Progenitor cell of endocrine pancreas (in vitro differentiated cells): ENCODE results near the gene NT5C1B. TPM values are rescaled to one million over a fixed set of nuclear protein-coding genes. Genes with fewer than 3 reads are reported as not detected.

Experiments used
- DNase-seq: peaks from one replicate; pipeline ENCODE4 v3.0.0; 2021; ENCODE audit warnings: low spot score; ENCODE audit not compliant: unreplicated experiment
- H3K27ac Mint-ChIP-seq: 2 replicates; pipeline ENCODE4 v1.8.0; 2021; ENCODE audit warnings: mild to moderate bottlenecking, moderate library complexity, mixed read lengths
- H3K27me3 Mint-ChIP-seq: 2 replicates; pipeline ENCODE4 v1.8.0; 2021; ENCODE audit warnings: mixed read lengths
- H3K36me3 Mint-ChIP-seq: 2 replicates; pipeline ENCODE4 v1.8.0; 2022; ENCODE audit warnings: mixed read lengths; ENCODE audit not compliant: insufficient read depth
- H3K4me1 Mint-ChIP-seq: 2 replicates; pipeline ENCODE4 v1.8.0; 2021; ENCODE audit warnings: low read depth, mixed read lengths
- H3K4me3 Mint-ChIP-seq: 2 replicates; pipeline ENCODE4 v1.8.0; 2021; ENCODE audit warnings: low read depth, mild to moderate bottlenecking, moderate library complexity, mixed read lengths
- H3K9me3 Mint-ChIP-seq: 2 replicates; pipeline ENCODE4 v1.8.0; 2021; ENCODE audit warnings: low read depth, mixed read lengths
- total RNA-seq: library from RNA; stranded (reverse); gene quantifications from 2 replicates; pipeline ENCODE4 v1.2.1, GENCODE V29; 2021
- TF ChIP-seq, protein P1 (sequence below): fragments of 200-600 bp; sonication (generic); IDR thresholded peaks from one replicate; pipeline ENCODE4 v1.5.0; 2021; ENCODE audit warnings: antibody characterized with exemption, mild to moderate bottlenecking; ENCODE audit not compliant: unreplicated experiment

NT5C1B gene
- total RNA-seq, 1 donor from 2014 or later = not detected

DNA sequence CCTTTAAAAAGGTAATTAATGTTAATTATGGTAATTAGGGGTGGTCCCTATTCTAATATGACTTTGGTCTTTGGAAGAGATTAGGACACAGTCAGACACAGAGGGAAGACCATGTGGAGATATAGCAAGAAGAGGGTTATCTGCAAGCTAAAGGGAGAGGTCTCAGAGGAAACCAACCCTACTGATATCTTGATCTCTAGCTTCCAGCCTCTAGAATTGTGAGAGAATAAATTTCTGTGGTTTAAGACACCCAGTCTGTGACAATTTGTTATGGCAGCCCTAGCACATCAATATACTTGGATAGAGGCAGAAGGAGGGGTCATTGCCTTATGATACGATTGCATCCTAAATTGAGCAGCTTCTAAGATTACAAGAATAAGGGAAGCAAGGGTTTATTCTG is 21.3 kb upstream of the NT5C1B start:
- H3K27ac Mint-ChIP-seq = no peak overlapping the region
- H3K4me3 Mint-ChIP-seq = no peak overlapping the region
- DNase-seq = no peak
- H3K9me3 Mint-ChIP-seq = no peaks in the 10 kb centered on the region
- H3K4me1 Mint-ChIP-seq = peaks cover 10% of the 10 kb centered on the region
- H3K36me3 Mint-ChIP-seq = peaks cover 2% of the 10 kb centered on the region
- TF ChIP-seq, protein P1, sequence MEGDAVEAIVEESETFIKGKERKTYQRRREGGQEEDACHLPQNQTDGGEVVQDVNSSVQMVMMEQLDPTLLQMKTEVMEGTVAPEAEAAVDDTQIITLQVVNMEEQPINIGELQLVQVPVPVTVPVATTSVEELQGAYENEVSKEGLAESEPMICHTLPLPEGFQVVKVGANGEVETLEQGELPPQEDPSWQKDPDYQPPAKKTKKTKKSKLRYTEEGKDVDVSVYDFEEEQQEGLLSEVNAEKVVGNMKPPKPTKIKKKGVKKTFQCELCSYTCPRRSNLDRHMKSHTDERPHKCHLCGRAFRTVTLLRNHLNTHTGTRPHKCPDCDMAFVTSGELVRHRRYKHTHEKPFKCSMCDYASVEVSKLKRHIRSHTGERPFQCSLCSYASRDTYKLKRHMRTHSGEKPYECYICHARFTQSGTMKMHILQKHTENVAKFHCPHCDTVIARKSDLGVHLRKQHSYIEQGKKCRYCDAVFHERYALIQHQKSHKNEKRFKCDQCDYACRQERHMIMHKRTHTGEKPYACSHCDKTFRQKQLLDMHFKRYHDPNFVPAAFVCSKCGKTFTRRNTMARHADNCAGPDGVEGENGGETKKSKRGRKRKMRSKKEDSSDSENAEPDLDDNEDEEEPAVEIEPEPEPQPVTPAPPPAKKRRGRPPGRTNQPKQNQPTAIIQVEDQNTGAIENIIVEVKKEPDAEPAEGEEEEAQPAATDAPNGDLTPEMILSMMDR = no peak
- no peaks in the 10 kb centered on the region for H3K27me3 Mint-ChIP-seq

DNA sequence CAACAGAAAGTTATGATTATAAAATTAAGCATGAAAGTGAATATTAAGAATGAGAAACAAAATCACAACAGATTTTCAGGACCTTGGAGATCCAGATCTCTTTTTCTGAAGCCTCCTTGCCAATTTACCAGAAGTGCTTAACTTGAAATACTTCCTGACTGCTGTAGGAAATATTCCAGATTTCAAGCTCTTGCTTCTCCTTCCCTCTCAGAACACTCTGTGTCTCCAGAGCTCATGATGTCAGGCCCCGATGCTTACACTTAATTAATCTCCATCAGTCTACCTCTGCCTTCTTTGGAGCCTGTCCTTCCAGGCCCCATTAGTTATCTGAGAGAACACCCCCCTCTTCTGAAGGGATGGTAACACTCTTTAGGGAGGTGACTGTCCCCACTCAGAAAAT is 20.7 kb upstream of the NT5C1B start:
- no peaks in the 10 kb centered on the region for H3K27me3 Mint-ChIP-seq
- H3K36me3 Mint-ChIP-seq = no peaks in the 10 kb centered on the region
- no peak overlapping the region for H3K4me3 Mint-ChIP-seq
- H3K4me1 Mint-ChIP-seq = peaks cover 10% of the 10 kb centered on the region
- no peaks in the 10 kb centered on the region for H3K9me3 Mint-ChIP-seq
- TF ChIP-seq, protein P1 = no peak
- DNase-seq = no peak
- no peak overlapping the region for H3K27ac Mint-ChIP-seq

DNA sequence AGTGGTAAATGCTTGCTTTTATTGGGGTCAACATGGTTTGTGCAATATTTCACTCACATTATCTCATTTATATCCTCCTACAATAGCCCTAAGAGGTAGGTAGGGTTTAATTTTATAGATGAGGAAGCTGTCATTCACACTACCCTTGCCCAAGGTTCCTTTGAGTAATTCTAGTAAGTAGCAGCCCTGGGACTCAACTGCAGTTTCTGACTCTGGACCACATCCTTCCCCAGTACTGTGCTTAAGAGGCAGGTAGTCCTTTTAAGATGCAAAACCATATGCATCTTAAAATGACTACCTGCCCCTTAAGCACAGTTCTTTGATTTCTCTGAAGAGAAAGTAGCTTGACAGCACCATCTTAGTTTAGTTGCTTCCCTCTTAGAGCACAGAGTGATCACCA is 15.7 kb upstream of the NT5C1B start:
- Mint-ChIP-seq H3K4me1 (peaks cover 1% of the 10 kb centered on the region), H3K27me3 (no peaks in the 10 kb centered on the region), H3K36me3 (no peaks in the 10 kb centered on the region), H3K4me3 (no peak overlapping the region), H3K27ac (no peak overlapping the region), H3K9me3 (no peaks in the 10 kb centered on the region)
- TF ChIP-seq, protein P1 = no peak
- no peak for DNase-seq

DNA sequence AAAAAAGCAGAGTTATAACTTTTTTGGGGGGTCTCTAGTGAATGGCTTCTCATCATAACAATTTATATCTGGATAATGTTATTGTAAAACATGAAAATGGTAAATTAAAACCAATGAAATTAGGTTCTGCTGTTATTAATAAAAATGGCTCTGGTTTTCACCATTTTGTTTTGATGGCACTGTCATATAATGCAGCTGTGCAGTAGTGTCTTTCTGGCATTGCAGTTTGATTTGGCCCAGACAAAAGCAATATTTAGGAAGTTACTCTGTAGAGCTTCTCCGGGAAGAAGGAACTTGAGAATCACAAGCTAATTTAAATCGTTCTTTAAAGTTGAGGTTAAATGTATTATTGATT is 15.1 kb upstream of the NT5C1B start:
- H3K27me3 Mint-ChIP-seq = no peaks in the 10 kb centered on the region
- no peaks in the 10 kb centered on the region for H3K36me3 Mint-ChIP-seq
- no peak overlapping the region for H3K4me3 Mint-ChIP-seq
- H3K4me1 Mint-ChIP-seq = peaks cover 1% of the 10 kb centered on the region
- no peak for DNase-seq
- no peaks in the 10 kb centered on the region for H3K9me3 Mint-ChIP-seq
- H3K27ac Mint-ChIP-seq = no peak overlapping the region
- TF ChIP-seq, protein P1 = no peak

DNA sequence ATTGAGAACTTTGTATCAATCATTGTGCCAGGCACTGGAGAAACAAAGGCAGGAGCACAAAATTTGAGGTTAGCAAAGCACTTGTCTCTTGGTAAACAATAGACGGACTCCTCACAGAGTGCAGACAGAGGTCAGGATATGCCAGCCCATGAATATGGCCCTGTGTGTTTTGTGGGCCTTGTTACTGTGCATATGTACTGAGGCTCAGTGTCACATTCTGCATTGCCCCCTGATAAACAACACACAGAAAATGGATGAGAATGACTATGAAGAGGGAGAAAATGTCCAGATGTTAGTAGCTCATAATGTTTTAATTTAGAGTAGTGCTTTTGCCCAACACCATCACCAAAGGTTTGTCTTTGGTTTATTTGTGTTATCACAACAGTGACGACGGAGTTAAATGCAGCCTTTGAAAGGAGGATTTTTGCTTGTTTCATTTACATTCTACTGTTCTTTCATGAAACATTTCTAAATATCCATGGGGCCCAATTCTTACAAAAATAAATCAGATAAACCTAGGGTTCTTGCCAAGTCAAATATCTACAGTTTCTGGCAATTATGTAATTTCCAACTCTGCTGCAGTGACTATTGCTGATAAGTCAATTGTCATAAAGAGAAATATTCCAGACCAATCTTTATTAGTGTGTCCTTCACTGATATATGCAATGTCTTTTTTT is 14.6 kb upstream of the NT5C1B start:
- Mint-ChIP-seq H3K4me1 (peaks cover 1% of the 10 kb centered on the region), H3K36me3 (no peaks in the 10 kb centered on the region), H3K9me3 (no peaks in the 10 kb centered on the region), H3K27ac (no peak overlapping the region), H3K27me3 (no peaks in the 10 kb centered on the region), H3K4me3 (no peak overlapping the region)
- DNase-seq = no peak
- TF ChIP-seq, protein P1 = no peak
